Right atrium auricular region (tissue), 2 donors: ENCODE measurements around the gene NRROS. TPM values are rescaled to one million over a fixed set of nuclear protein-coding genes. Genes with fewer than 3 reads are reported as not detected.

Experiments
- DNase-seq: peaks from one replicate; pipeline ENCODE4 v3.0.0-alpha.2; 2019; ENCODE audit warnings: low spot score
- H3K27ac ChIP-seq, 2 donors: fragments of 200-600 bp; sonication (generic); 1 replicate in 1 of 2; 2 replicates in 1 of 2; pipeline ENCODE4 v1.5.1; 2016 to 2019
- H3K27me3 ChIP-seq, 2 donors: fragments of 200-600 bp; sonication (generic); one replicate each; pipeline versions ENCODE4 v1.5.1 to v1.6.0; 2017 to 2019
- H3K36me3 ChIP-seq: fragments of 200-600 bp; sonication (generic); one replicate; pipeline ENCODE4 v1.5.1; 2016
- H3K4me1 ChIP-seq, 2 donors: fragments of 200-600 bp; sonication (generic); one replicate each; pipeline versions ENCODE4 v1.5.1 to v1.6.0; 2017 to 2019
- H3K4me3 ChIP-seq, 2 donors: fragments of 200-600 bp; sonication (generic); 1 replicate in 1 of 2; 2 replicates in 1 of 2; pipeline ENCODE4 v1.5.1; 2017 to 2019; ENCODE audit warnings: mild to moderate bottlenecking in 1 of 2, moderate library complexity in 1 of 2
- H3K9me3 ChIP-seq, 2 donors: fragments of 200-600 bp; sonication (generic); one replicate each; pipeline ENCODE4 v1.5.1; 2019
- total RNA-seq, 2 donors: library from RNA; depleted of rRNA; stranded (reverse); fragments of >200 nt; gene quantifications; one replicate each; pipeline ENCODE4 v1.1.0, GENCODE V29; 2016
- TF ChIP-seq, protein P1 (sequence below), 2 donors: fragments of 200-600 bp; sonication (generic); IDR thresholded peaks; one replicate each; pipeline ENCODE4 v1.5.1; 2019; ENCODE audit warnings: antibody characterized with exemption in 2 of 2

The NRROS gene
- total RNA-seq, 2 donors from 2014 or later = 2.4 to 4.8 TPM

DNA sequence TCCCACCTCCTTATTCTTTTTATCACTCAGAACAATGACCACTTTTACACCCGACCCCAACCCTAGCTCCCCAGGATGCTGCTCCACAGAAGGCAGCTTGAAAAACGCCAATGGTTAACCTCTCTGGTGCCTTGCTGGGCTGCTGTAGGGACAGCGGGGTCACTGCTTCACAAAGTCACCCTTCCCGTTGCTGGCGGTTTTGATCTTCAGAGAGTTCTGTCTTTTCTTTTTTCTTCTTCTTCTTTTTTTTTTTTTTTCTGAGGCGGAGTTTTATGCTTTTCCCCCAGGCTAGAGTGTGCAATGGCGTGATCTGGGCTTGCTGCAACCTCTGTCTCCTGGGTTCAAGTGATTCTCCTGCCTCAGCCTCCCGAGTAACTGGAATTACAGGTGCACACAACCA is 51.9 kb downstream of the NRROS start:
- Histone ChIP-seq H3K27ac (no peak overlapping the region), H3K9me3 (no peaks in the 10 kb centered on the region), H3K27me3 (no peaks in the 10 kb centered on the region), H3K4me1 (no peaks in the 10 kb centered on the region), H3K4me3 (no peak overlapping the region), H3K36me3 (no peaks in the 10 kb centered on the region)
- TF ChIP-seq, protein P1, sequence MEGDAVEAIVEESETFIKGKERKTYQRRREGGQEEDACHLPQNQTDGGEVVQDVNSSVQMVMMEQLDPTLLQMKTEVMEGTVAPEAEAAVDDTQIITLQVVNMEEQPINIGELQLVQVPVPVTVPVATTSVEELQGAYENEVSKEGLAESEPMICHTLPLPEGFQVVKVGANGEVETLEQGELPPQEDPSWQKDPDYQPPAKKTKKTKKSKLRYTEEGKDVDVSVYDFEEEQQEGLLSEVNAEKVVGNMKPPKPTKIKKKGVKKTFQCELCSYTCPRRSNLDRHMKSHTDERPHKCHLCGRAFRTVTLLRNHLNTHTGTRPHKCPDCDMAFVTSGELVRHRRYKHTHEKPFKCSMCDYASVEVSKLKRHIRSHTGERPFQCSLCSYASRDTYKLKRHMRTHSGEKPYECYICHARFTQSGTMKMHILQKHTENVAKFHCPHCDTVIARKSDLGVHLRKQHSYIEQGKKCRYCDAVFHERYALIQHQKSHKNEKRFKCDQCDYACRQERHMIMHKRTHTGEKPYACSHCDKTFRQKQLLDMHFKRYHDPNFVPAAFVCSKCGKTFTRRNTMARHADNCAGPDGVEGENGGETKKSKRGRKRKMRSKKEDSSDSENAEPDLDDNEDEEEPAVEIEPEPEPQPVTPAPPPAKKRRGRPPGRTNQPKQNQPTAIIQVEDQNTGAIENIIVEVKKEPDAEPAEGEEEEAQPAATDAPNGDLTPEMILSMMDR (IDR thresholded peaks at IDR 0.05) = no peak
- no peak for DNase-seq

DNA sequence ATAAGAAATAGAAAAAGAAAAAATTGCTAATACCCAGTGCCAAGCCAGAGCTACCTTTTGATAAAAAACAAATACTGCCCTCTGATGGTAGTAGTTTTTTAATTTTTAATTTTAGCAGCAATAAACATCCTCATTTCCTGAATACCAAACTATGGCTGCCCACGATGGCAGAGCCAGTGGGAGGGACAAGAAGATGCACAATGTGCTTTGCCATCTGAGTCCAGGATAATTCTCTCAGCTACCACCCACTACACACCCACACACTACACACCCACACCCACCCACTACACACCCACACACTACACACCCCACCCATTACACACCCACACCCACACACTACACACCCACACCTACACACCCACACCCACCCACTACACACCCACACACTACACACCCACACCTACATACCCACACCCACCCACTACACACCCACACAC is 54.7 kb downstream of the NRROS start:
- H3K27me3 ChIP-seq = no peaks in the 10 kb centered on the region
- H3K9me3 ChIP-seq = no peaks in the 10 kb centered on the region
- DNase-seq = no peak
- no peaks in the 10 kb centered on the region for H3K4me1 ChIP-seq
- H3K27ac ChIP-seq = no peak overlapping the region
- no peak overlapping the region for H3K4me3 ChIP-seq
- TF ChIP-seq, protein P1 (IDR thresholded peaks at IDR 0.05) = peak in 1 of 2 donors; percentile 21
- no peaks in the 10 kb centered on the region for H3K36me3 ChIP-seq

DNA sequence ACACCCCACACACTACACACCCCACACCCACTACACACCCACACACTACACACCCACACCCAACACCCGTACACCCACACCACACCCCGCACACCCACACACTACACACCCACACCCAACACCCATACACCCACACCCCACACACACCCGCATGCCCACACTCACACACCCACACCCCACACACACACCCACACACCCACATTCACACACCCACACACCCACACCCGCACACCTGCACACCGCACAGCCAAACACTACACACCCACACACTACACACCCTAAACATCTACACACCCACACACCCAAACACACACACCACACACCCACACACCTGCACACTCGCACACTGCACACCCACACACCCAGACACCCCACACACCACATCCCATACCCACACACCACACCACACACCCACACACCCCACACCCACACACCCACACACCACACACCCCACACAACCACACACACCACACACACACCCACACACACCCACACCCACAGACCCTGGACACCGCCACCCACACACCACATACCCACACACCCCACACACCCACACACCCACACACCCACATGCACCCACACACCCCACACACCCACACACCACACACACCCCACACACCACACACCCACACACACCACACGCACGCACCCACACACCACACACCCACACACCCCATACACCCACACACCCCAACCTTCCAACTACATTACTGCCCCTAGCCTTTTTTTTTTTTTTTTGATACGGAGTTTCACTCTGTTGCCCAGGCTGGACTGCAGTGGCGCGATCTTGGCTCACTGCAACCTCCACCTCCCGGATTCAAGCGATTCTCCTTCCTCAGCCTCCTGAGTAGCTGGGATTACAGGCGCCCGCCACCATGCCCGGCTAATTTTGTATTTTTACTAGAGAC is 55.7 kb downstream of the NRROS start:
- Histone ChIP-seq H3K4me1 (no peaks in the 10 kb centered on the region), H3K4me3 (no peak overlapping the region), H3K27me3 (no peaks in the 10 kb centered on the region), H3K9me3 (no peaks in the 10 kb centered on the region), H3K36me3 (no peaks in the 10 kb centered on the region), H3K27ac (no peak overlapping the region)
- no peak for DNase-seq
- TF ChIP-seq, protein P1 (IDR thresholded peaks at IDR 0.05) = no peak

DNA sequence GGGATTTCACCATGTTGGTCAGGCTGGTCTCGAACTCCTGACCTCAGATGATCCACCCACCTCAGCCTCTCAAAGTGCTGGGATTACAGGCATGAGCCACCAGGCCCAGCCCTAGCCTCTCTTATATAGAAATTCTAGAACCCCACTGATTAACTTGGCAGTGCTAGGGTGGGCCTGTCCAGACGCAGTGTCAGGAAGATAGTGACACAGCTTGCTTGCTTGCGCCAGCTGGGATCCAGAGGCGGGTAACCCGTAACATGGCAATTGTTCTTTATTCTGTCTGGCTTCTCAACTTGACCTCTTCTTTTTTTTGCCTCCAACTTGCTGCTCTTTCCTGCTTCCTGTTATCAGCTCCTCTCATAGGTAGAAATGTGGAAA is 56.3 kb downstream of the NRROS start:
- TF ChIP-seq, protein P1 (IDR thresholded peaks at IDR 0.05) = no peak
- no peak for DNase-seq
- H3K4me1 ChIP-seq = no peaks in the 10 kb centered on the region
- no peaks in the 10 kb centered on the region for H3K9me3 ChIP-seq
- no peak overlapping the region for H3K27ac ChIP-seq
- no peaks in the 10 kb centered on the region for H3K36me3 ChIP-seq
- no peak overlapping the region for H3K4me3 ChIP-seq
- no peaks in the 10 kb centered on the region for H3K27me3 ChIP-seq

DNA sequence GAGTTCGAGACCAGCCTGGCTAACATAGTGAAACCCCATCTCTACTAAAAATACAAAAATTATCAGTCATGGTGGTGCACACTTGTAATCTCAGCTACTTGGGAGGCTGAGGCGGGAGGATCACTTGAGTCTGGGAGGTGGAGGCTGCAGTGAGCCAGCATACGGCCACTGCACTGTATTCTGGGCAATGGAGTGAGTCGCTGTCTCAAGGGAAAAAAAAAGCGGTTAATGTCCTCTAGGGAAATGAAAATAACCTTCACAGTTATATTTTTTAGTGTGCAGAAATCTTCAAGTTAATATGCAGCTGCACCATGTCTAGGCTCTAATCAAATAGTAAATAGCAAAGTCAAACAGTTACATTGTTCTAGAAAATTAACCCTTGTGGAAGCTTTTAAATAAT is 57.8 kb downstream of the NRROS start:
- Histone ChIP-seq H3K9me3 (no peaks in the 10 kb centered on the region), H3K27me3 (no peaks in the 10 kb centered on the region), H3K4me3 (no peak overlapping the region), H3K36me3 (no peaks in the 10 kb centered on the region), H3K4me1 (no peaks in the 10 kb centered on the region), H3K27ac (no peak overlapping the region)
- TF ChIP-seq, protein P1 (IDR thresholded peaks at IDR 0.05) = no peak
- no peak for DNase-seq
